SK-N-MC (cell line): ENCODE results near the gene ADARB2.

ENCODE experiments used
- DNase-seq: peaks from one replicate; pipeline ENCODE4 v3.0.0-alpha.2; 2011; ENCODE audit warnings: low read depth, low spot score
- H3K27ac ChIP-seq: fragments of 200-600 bp; sonication (generic); 2 replicates; pipeline ENCODE4 v1.5.1; 2016; ENCODE audit warnings: mixed run types
- H3K36me3 ChIP-seq: fragments of 200-600 bp; sonication (generic); 2 replicates; pipeline ENCODE4 v1.6.1; 2017; ENCODE audit warnings: antibody characterized with exemption, low read length, mixed read lengths; ENCODE audit not compliant: insufficient read depth
- H3K4me3 ChIP-seq: fragments of 200-600 bp; sonication (generic); 2 replicates; pipeline ENCODE4 v1.5.1; 2016
- H3K9ac ChIP-seq: fragments of 200-600 bp; sonication (generic); 2 replicates; pipeline ENCODE4 v1.8.0; 2017; ENCODE audit warnings: mixed run types, mixed read lengths; ENCODE audit not compliant: insufficient read length
- H3K9me3 ChIP-seq: fragments of 200-600 bp; sonication (generic); 2 replicates; pipeline ENCODE4 v1.6.1; 2017; ENCODE audit warnings: low read depth, mild to moderate bottlenecking, antibody characterized with exemption, low read length, moderate library complexity, mixed read lengths
- EZH2 ChIP-seq: fragments of 200-600 bp; sonication (generic); IDR thresholded peaks from one replicate; pipeline ENCODE4 v1.6.1; 2017; ENCODE audit warnings: antibody characterized with exemption
- FOXP2 ChIP-seq: optimal IDR thresholded peaks from 2 replicates; pipeline ENCODE3; 2011; ENCODE audit warnings: mild to moderate bottlenecking, moderate library complexity; ENCODE audit not compliant: insufficient read depth; ENCODE audit errors: extremely low read length, control extremely low read depth
- POLR2AphosphoS5 ChIP-seq: IDR thresholded peaks from 2 replicates; pipeline ENCODE4 v1.6.1; 2012; ENCODE audit warnings: mild to moderate bottlenecking, low read depth, low read length, borderline replicate concordance

ADARB2 gene

GRCh38 chr10:1609648-1609970, 127.7 kb downstream of the ADARB2 start:
- H3K9ac ChIP-seq: no peak overlapping the region
- H3K4me3 ChIP-seq: no peak overlapping the region
- no peak for DNase-seq
- TF ChIP-seq EZH2: no peak
- TF ChIP-seq FOXP2: no peak
- TF ChIP-seq POLR2AphosphoS5: no peak
- no peaks in the 10 kb centered on the region for H3K36me3 ChIP-seq
- no peaks in the 10 kb centered on the region for H3K9me3 ChIP-seq
- no peak overlapping the region for H3K27ac ChIP-seq

- TF ChIP-seq POLR2AphosphoS5 (no peak), EZH2 (no peak), FOXP2 (no peak)
- no peak overlapping the region for H3K4me3 ChIP-seq
- DNase-seq: no peak
- no peaks in the 10 kb centered on the region for H3K9me3 ChIP-seq
- H3K27ac ChIP-seq: no peak overlapping the region
- H3K9ac ChIP-seq: no peak overlapping the region
- H3K36me3 ChIP-seq: no peaks in the 10 kb centered on the region
Measured at GRCh38 chr10:1608851-1609647, 128.3 kb downstream of the ADARB2 start.

- Histone ChIP-seq H3K36me3 (no peaks in the 10 kb centered on the region), H3K4me3 (no peak overlapping the region), H3K9me3 (no peaks in the 10 kb centered on the region), H3K9ac (no peak overlapping the region), H3K27ac (no peak overlapping the region)
- TF ChIP-seq POLR2AphosphoS5: no peak
- no peak for TF ChIP-seq FOXP2
- TF ChIP-seq EZH2: no peak
- DNase-seq: no peak
Measured at GRCh38 chr10:1608408-1608807, 128.9 kb downstream of the ADARB2 start.

GRCh38 chr10:1607466-1607865, 129.9 kb downstream of the ADARB2 start:
- TF ChIP-seq EZH2: no peak
- no peak for TF ChIP-seq POLR2AphosphoS5
- TF ChIP-seq FOXP2: no peak
- DNase-seq: no peak
- no peak overlapping the region for H3K9ac ChIP-seq
- no peak overlapping the region for H3K27ac ChIP-seq
- no peaks in the 10 kb centered on the region for H3K9me3 ChIP-seq
- no peak overlapping the region for H3K4me3 ChIP-seq
- H3K36me3 ChIP-seq: no peaks in the 10 kb centered on the region

- DNase-seq: no peak
- H3K27ac ChIP-seq: no peak overlapping the region
- TF ChIP-seq FOXP2 (no peak), EZH2 (no peak), POLR2AphosphoS5 (no peak)
- H3K9me3 ChIP-seq: no peaks in the 10 kb centered on the region
- no peaks in the 10 kb centered on the region for H3K36me3 ChIP-seq
- no peak overlapping the region for H3K9ac ChIP-seq
- H3K4me3 ChIP-seq: no peak overlapping the region
Measured at GRCh38 chr10:1605999-1606940, 131.1 kb downstream of the ADARB2 start.

GRCh38 chr10:1605121-1605520, 132.2 kb downstream of the ADARB2 start:
- no peak overlapping the region for H3K9ac ChIP-seq
- H3K27ac ChIP-seq: no peak overlapping the region
- H3K36me3 ChIP-seq: no peaks in the 10 kb centered on the region
- DNase-seq: no peak
- H3K4me3 ChIP-seq: no peak overlapping the region
- no peak for TF ChIP-seq EZH2
- TF ChIP-seq POLR2AphosphoS5: no peak
- TF ChIP-seq FOXP2: no peak
- H3K9me3 ChIP-seq: no peaks in the 10 kb centered on the region

GRCh38 chr10:1604246-1604645, 133.1 kb downstream of the ADARB2 start:
- Histone ChIP-seq H3K36me3 (no peaks in the 10 kb centered on the region), H3K27ac (no peak overlapping the region), H3K9ac (no peak overlapping the region), H3K4me3 (no peak overlapping the region), H3K9me3 (no peaks in the 10 kb centered on the region)
- no peak for DNase-seq
- TF ChIP-seq FOXP2: no peak

- no peaks in the 10 kb centered on the region for H3K36me3 ChIP-seq
- H3K9me3 ChIP-seq: no peaks in the 10 kb centered on the region
- no peak overlapping the region for H3K27ac ChIP-seq
- DNase-seq: no peak
- no peak overlapping the region for H3K4me3 ChIP-seq
- TF ChIP-seq EZH2 (no peak), POLR2AphosphoS5 (no peak), FOXP2 (no peak)
- no peak overlapping the region for H3K9ac ChIP-seq
Measured at GRCh38 chr10:1603181-1603580, 134.1 kb downstream of the ADARB2 start.

GRCh38 chr10:1602037-1602484, 135.3 kb downstream of the ADARB2 start:
- TF ChIP-seq EZH2: no peak
- TF ChIP-seq POLR2AphosphoS5: no peak
- TF ChIP-seq FOXP2: no peak
- Histone ChIP-seq H3K9me3 (no peaks in the 10 kb centered on the region), H3K4me3 (no peak overlapping the region)

More at GRCh38 chr10:1602037-1602484, 135.3 kb downstream of the ADARB2 start:
- H3K27ac ChIP-seq: no peak overlapping the region
- DNase-seq: no peak
- H3K36me3 ChIP-seq: no peaks in the 10 kb centered on the region
- no peak overlapping the region for H3K9ac ChIP-seq
